Stomach (tissue), 9 donors: ENCODE results near the gene ZNF652. TPM values are rescaled to one million over a fixed set of nuclear protein-coding genes. Genes with fewer than 3 reads are reported as not detected.

Experiments used
- DNase-seq, 2 donors: peaks; one replicate each; pipeline versions ENCODE4 v3.0.0 to v3.0.0-alpha.2; 2013 to 2019
- H3K27ac ChIP-seq, 5 donors: fragments of 200-600 bp in 4 of 5; sonication (generic) in 4 of 5; one replicate each; pipeline ENCODE4 v1.5.1; 2013 to 2019; ENCODE audit warnings: mild to moderate bottlenecking in 1 of 5, moderate library complexity in 1 of 5
- H3K27me3 ChIP-seq, 3 donors: fragments of 200-600 bp; sonication (generic); one replicate each; pipeline ENCODE4 v1.5.1; 2017 to 2019; ENCODE audit warnings: mixed run types in 1 of 3
- H3K36me3 ChIP-seq, 4 donors: fragments of 200-600 bp; sonication (generic); 1 replicate in 3 of 4; 2 replicates in 1 of 4; pipeline ENCODE4 v1.5.1; 2016 to 2019
- H3K4me1 ChIP-seq, 4 donors: fragments of 200-600 bp; sonication (generic); one replicate each; pipeline ENCODE4 v1.5.1; 2016 to 2019
- H3K4me3 ChIP-seq, 4 donors: fragments of 200-600 bp; sonication (generic) in 3 of 4; one replicate each; pipeline ENCODE4 v1.5.1; 2016 to 2019; ENCODE audit warnings: mild to moderate bottlenecking in 1 of 4
- H3K9me3 ChIP-seq, 4 donors: fragments of 200-600 bp; sonication (generic); one replicate each; pipeline ENCODE4 v1.5.1; 2016 to 2019
- CTCF ChIP-seq, 7 experiments: fragments of 450-650 bp in 4 of 7; fragments of 200-600 bp in 3 of 7; sonication (generic) in 3 of 7; IDR thresholded peaks; one replicate each; pipeline ENCODE4 v1.5.1; 2016 to 2019; ENCODE audit warnings: antibody characterized with exemption in 7 of 7, control low read depth in 2 of 7, mild to moderate bottlenecking in 1 of 7
- EP300 ChIP-seq: sonication (generic); formaldehyde crosslinking; IDR thresholded peaks from one replicate; pipeline ENCODE4 v1.6.1; 2017; ENCODE audit warnings: antibody characterized with exemption
- POLR2A ChIP-seq, 4 donors: fragments of 450-650 bp; IDR thresholded peaks; one replicate each; pipeline ENCODE4 v1.6.1; 2016; ENCODE audit warnings: antibody characterized with exemption in 4 of 4, control low read depth in 2 of 4, mild to moderate bottlenecking in 1 of 4, moderate library complexity in 1 of 4
- POLR2AphosphoS5 ChIP-seq, 3 donors: sonication (generic); formaldehyde crosslinking; IDR thresholded peaks; one replicate each; pipeline ENCODE4 v1.6.1; 2016; ENCODE audit warnings: antibody characterized with exemption in 3 of 3
- WGBS, 5 donors: extraction: QIAGEN DNeasy Blood & Tissue Kit in 3 of 5; methylation state at CpG; one replicate each; pipeline versions ENCODE4 v1.1.5 to v1.1.7; 2013 to 2018; 5-methylcytosine and 5-hydroxymethylcytosine counted together
- intact Hi-C: fragments of 100-400 bp; cut with DNase I; formaldehyde crosslinking; loops from one replicate; pipeline ENCODE4 v1.15.1; 2023; ENCODE audit warnings: low total_unique reads
- polyA plus RNA-seq, 3 donors: library from polyadenylated mRNA; stranded (reverse); fragments of 200-250 nt; gene quantifications; one replicate each; pipeline ENCODE4 v1.2.3, GENCODE V29; 2013
- total RNA-seq, 5 donors: library from RNA; depleted of rRNA; stranded (reverse); fragments of >200 nt; gene quantifications; one replicate each; pipeline versions ENCODE4 v1.1.0 to v1.2.3, GENCODE V29; 2014 to 2016
- donor health status: healthy with polysubstance abuse.
- donor health status: Bipolar disorder and iron deficiency.
- donor health status: healthy.

Gene ZNF652
- total and polyA plus RNA-seq, 8 donors = 16.4 to 89.3 (median 32.6) TPM

- no peaks in the 10 kb centered on the region for H3K27me3 ChIP-seq
- H3K4me1 ChIP-seq = peaks cover 8 to 78% (median 35%) of the 10 kb centered on the region in 4 donors
- intact Hi-C loops = no loop called here
Observed at GRCh38 chr17:49349541-49349940, 12.5 kb downstream of the ZNF652 start.

GRCh38 chr17:49344914-49345313 lies 17.1 kb downstream of the ZNF652 start:
- Histone ChIP-seq H3K27me3 (no peaks in the 10 kb centered on the region), H3K27ac (no peak overlapping the region), H3K4me1 (peaks cover 13 to 76% (median 39%) of the 10 kb centered on the region in 4 donors), H3K4me3 (no peak overlapping the region), H3K9me3 (no peaks in the 10 kb centered on the region), H3K36me3 (no peaks in the 10 kb centered on the region)
- no peak for DNase-seq
- TF ChIP-seq CTCF (IDR thresholded peaks at IDR 0.05) (no peak), POLR2AphosphoS5 (IDR thresholded peaks at IDR 0.05) (no peak), POLR2A (IDR thresholded peaks at IDR 0.05) (no peak), EP300 (no peak)
- WGBS, 5 donors = 70 to 90% (median 78%) methylated on average over 5 of the region's 5 CpGs
- intact Hi-C loops = no loop called here

More at GRCh38 chr17:49349541-49349940, 12.5 kb downstream of the ZNF652 start:
- no peak for TF ChIP-seq POLR2AphosphoS5 (IDR thresholded peaks at IDR 0.05)
- TF ChIP-seq CTCF (IDR thresholded peaks at IDR 0.05) = no peak
- no peak for TF ChIP-seq POLR2A (IDR thresholded peaks at IDR 0.05)
- H3K27ac ChIP-seq = no peak overlapping the region
- no peaks in the 10 kb centered on the region for H3K9me3 ChIP-seq
- DNase-seq = no peak
- no peaks in the 10 kb centered on the region for H3K36me3 ChIP-seq
- H3K4me3 ChIP-seq = no peak overlapping the region

- H3K27me3 ChIP-seq = no peaks in the 10 kb centered on the region
- intact Hi-C loops = no loop called here
- DNase-seq = peak in 1 of 2 donors; percentile 27
- H3K4me3 ChIP-seq = no peak overlapping the region
- TF ChIP-seq POLR2AphosphoS5 (IDR thresholded peaks at IDR 0.05) = no peak
- no peak for TF ChIP-seq POLR2A (IDR thresholded peaks at IDR 0.05)
- TF ChIP-seq EP300 = no peak
- TF ChIP-seq CTCF (IDR thresholded peaks at IDR 0.05) = no peak
- WGBS, 5 donors = 28 to 50% (median 44%) methylated on average over 3 of the region's 3 CpGs
- no peaks in the 10 kb centered on the region for H3K36me3 ChIP-seq
- H3K4me1 ChIP-seq = peaks cover 13 to 80% (median 48%) of the 10 kb centered on the region in 4 donors
- no peaks in the 10 kb centered on the region for H3K9me3 ChIP-seq
- peak overlapping the region in 1 of 5 donors; percentile 19 for H3K27ac ChIP-seq
Observed at GRCh38 chr17:49343273-49343672, 18.8 kb downstream of the ZNF652 start.

GRCh38 chr17:49342575-49342936 lies 19.5 kb downstream of the ZNF652 start:
- Histone ChIP-seq H3K27me3 (no peaks in the 10 kb centered on the region), H3K4me3 (no peak overlapping the region), H3K9me3 (no peaks in the 10 kb centered on the region), H3K36me3 (no peaks in the 10 kb centered on the region), H3K27ac (peak overlapping the region in 3 of 5 donors; percentile 19 to 58 (median 32)), H3K4me1 (peaks cover 13 to 81% (median 53%) of the 10 kb centered on the region in 4 donors)
- no peak for DNase-seq
- TF ChIP-seq POLR2A (IDR thresholded peaks at IDR 0.05) (no peak), EP300 (no peak), CTCF (IDR thresholded peaks at IDR 0.05) (no peak), POLR2AphosphoS5 (IDR thresholded peaks at IDR 0.05) (no peak)
- intact Hi-C loops = no loop called here
- 0 to 38% (median 29%) methylated on average over 1 of the region's 1 CpG for WGBS, 5 donors
